B cell (primary cell): ENCODE results near the gene PDE3A. TPM values are rescaled to one million over a fixed set of nuclear protein-coding genes. Genes with fewer than 3 reads are reported as not detected.

Experiments
- ATAC-seq: fragments of 200-7000 bp; cut with Tn5 transposase; one replicate; pipeline ENCODE4 v1.10.0; 2021; ENCODE audit warnings: low read depth, mild to moderate bottlenecking, moderate number of reproducible peaks, moderate library complexity
- CTCF ChIA-PET: fragments of 350-600 bp; sonication (Branson Sonifier 250); formaldehyde crosslinking; loops from one replicate; lab custom pipeline; 2021; ENCODE audit warnings: antibody characterized with exemption, inconsistent platforms; lab: Charles Lee
- POLR2A ChIA-PET: fragments of 350-600 bp; sonication (Branson Sonifier 250); formaldehyde crosslinking; loops from one replicate; lab custom pipeline; 2021; ENCODE audit warnings: antibody characterized with exemption; lab: Charles Lee
- DNase-seq: peaks from one replicate; pipeline ENCODE4 v3.0.0; 2013
- H2AFZ ChIP-seq: 2 replicates; pipeline ENCODE4 v1.6.1; 2012; ENCODE audit warnings: mild to moderate bottlenecking, low read depth, low read length; ENCODE audit not compliant: insufficient read depth, poor library complexity, severe bottlenecking
- H3K27ac ChIP-seq, 2 donors: 1 replicate in 1 of 2; 2 replicates in 1 of 2; pipeline ENCODE4 v1.5.1; 2012 to 2013; ENCODE audit warnings: low read length in 2 of 2, mild to moderate bottlenecking in 2 of 2, moderate library complexity in 1 of 2
- H3K27me3 ChIP-seq, 4 experiments: fragments of 200-600 bp in 1 of 4; sonication (generic) in 1 of 4; replicated peaks in 1 of 4; 1 replicate in 2 of 4; 2 replicates in 2 of 4; pipeline versions ENCODE4 v1.6.1 to v1.7.0; 2013 to 2016; ENCODE audit warnings: low read length in 3 of 4, mild to moderate bottlenecking in 2 of 4, mixed read lengths in 1 of 4, moderate library complexity in 1 of 4; ENCODE audit not compliant: insufficient read depth in 4 of 4, control insufficient read depth in 3 of 4; ENCODE audit errors: control extremely low read depth in 1 of 4
- H3K36me3 ChIP-seq, 2 experiments: replicated peaks in 1 of 2; 1 replicate in 1 of 2; 2 replicates in 1 of 2; pipeline versions ENCODE4 v1.6.1 to v1.7.1; 2013; ENCODE audit warnings: low read length in 1 of 2; ENCODE audit not compliant: insufficient read depth in 2 of 2, control insufficient read depth in 1 of 2; ENCODE audit errors: control extremely low read depth in 1 of 2, extremely low read depth in 1 of 2
- H3K4me1 ChIP-seq, 2 donors: fragments of 200-600 bp in 1 of 2; sonication (generic) in 1 of 2; 1 replicate in 1 of 2; 2 replicates in 1 of 2; pipeline versions ENCODE4 v1.5.1 to v1.6.1; 2013 to 2017; ENCODE audit warnings: low read length in 2 of 2; ENCODE audit not compliant: control insufficient read depth in 2 of 2, insufficient read depth in 2 of 2
- H3K4me2 ChIP-seq: replicated peaks from 2 replicates; pipeline ENCODE3; 2012; ENCODE audit warnings: mild to moderate bottlenecking, low read depth, low read length; ENCODE audit not compliant: poor library complexity, severe bottlenecking
- H3K4me3 ChIP-seq, 5 experiments: fragments of 200-600 bp in 1 of 5; sonication (generic) in 1 of 5; 1 replicate in 3 of 5; 2 replicates in 2 of 5; pipeline versions ENCODE4 v1.5.1 to v1.7.0; 2011 to 2016; ENCODE audit warnings: low read length in 4 of 5, mild to moderate bottlenecking in 4 of 5, low read depth in 2 of 5, control low read depth in 1 of 5, moderate library complexity in 1 of 5; ENCODE audit not compliant: insufficient read depth in 1 of 5; ENCODE audit errors: control extremely low read depth in 1 of 5, extremely low read depth in 1 of 5
- H3K79me2 ChIP-seq: fragments of 200-600 bp; sonication (generic); one replicate; pipeline ENCODE4 v1.6.0; 2016; ENCODE audit warnings: low read length; ENCODE audit not compliant: control insufficient read depth, insufficient read depth
- H3K9ac ChIP-seq: fragments of 200-600 bp; sonication (generic); 2 replicates; pipeline ENCODE4 v1.6.1; 2017; ENCODE audit warnings: mild to moderate bottlenecking, low read length, moderate library complexity
- H3K9me3 ChIP-seq, 3 donors: one replicate each; pipeline versions ENCODE4 v1.6.1 to v1.7.1; 2013; ENCODE audit warnings: low read length in 2 of 3; ENCODE audit not compliant: control insufficient read depth in 2 of 3, insufficient read depth in 1 of 3; ENCODE audit errors: control extremely low read depth in 1 of 3
- H4K20me1 ChIP-seq: 2 replicates; pipeline ENCODE4 v1.6.0; 2012; ENCODE audit warnings: mild to moderate bottlenecking, low read length; ENCODE audit not compliant: insufficient read depth, control insufficient read depth, poor library complexity, severe bottlenecking
- H3K27ac Mint-ChIP-seq: one replicate; pipeline ENCODE4 v1.8.0; 2021; ENCODE audit warnings: mixed read lengths
- H3K27me3 Mint-ChIP-seq: one replicate; pipeline ENCODE4 v1.8.0; 2021; ENCODE audit warnings: mixed read lengths
- H3K4me1 Mint-ChIP-seq: one replicate; pipeline ENCODE4 v1.8.0; 2021; ENCODE audit warnings: mixed read lengths
- H3K4me3 Mint-ChIP-seq: one replicate; pipeline ENCODE4 v1.8.0; 2021; ENCODE audit warnings: mixed read lengths
- H3K9me3 Mint-ChIP-seq: one replicate; pipeline ENCODE4 v1.8.0; 2022; ENCODE audit warnings: mixed read lengths; ENCODE audit not compliant: insufficient read depth
- CTCF ChIP-seq: fragments of 200-600 bp; IDR thresholded peaks from one replicate; pipeline ENCODE4 v1.8.0; 2022; ENCODE audit warnings: antibody characterized with exemption, mild to moderate bottlenecking
- EZH2 ChIP-seq: IDR thresholded peaks from 2 replicates; pipeline ENCODE4 v1.6.1; 2012; ENCODE audit warnings: borderline replicate concordance, low read depth, mild to moderate bottlenecking, moderate library complexity, low read length; ENCODE audit not compliant: insufficient read depth, poor library complexity, severe bottlenecking
- WGBS: methylation state at CpG from one replicate; pipeline ENCODE4 v1.1.5; 2013; ENCODE audit warnings: missing lambda C conversion rate; ENCODE audit not compliant: insufficient coverage; 5-methylcytosine and 5-hydroxymethylcytosine counted together
- intact Hi-C: fragments of 100-400 bp; cut with micrococcal nuclease; formaldehyde crosslinking; loops from one replicate; pipeline ENCODE4 v1.10.0; 2022
- polyA plus RNA-seq: library from polyadenylated mRNA; depleted of rRNA; stranded (reverse); fragments of >200 nt; gene quantifications from 2 replicates; pipeline ENCODE4 v1.2.3, GENCODE V29; 2012
- total RNA-seq, 2 donors: library from RNA; stranded (reverse); fragments of 120-200 nt in 1 of 2; gene quantifications; 1 replicate in 1 of 2; 2 replicates in 1 of 2; pipeline versions ENCODE4 v1.2.3 to v1.2.4, GENCODE V29; 2013 to 2022

The PDE3A gene
- total and polyA plus RNA-seq, 2 donors (not counting 1 experiment from before 2014, with no cell fraction given), result not detected

GRCh38 chr12:20453756-20454310 is 85.5 kb downstream of the PDE3A start:
- TF ChIP-seq CTCF (no peak), EZH2 (no peak)
- H3K27me3 ChIP-seq, result no peaks in the 10 kb centered on the region
- H3K4me1 Mint-ChIP-seq, result no peaks in the 10 kb centered on the region
- no peaks in the 10 kb centered on the region for H3K4me1 ChIP-seq
- no peaks in the 10 kb centered on the region for H3K9me3 Mint-ChIP-seq
- intact Hi-C loops, result no loop called here
- H3K79me2 ChIP-seq, result no peaks in the 10 kb centered on the region
- ATAC-seq, result no peak
- H3K36me3 ChIP-seq, result no peaks in the 10 kb centered on the region
- no peaks in the 10 kb centered on the region for H4K20me1 ChIP-seq
- H3K27ac ChIP-seq, result no peak overlapping the region
- H2AFZ ChIP-seq, result no peak overlapping the region
- CTCF ChIA-PET, result interaction anchor here (0.6 to 1.3 kb wide), 2 partner anchors 9 to 14 kb away, joined by 4 to 5 read pairs; no protein-coding TSS in a partner anchor
- no peak overlapping the region for H3K4me2 ChIP-seq
- no peak overlapping the region for H3K9ac ChIP-seq
- WGBS, result 93% methylated on average over 6 of the region's 6 CpGs
- H3K4me3 ChIP-seq, result no peak overlapping the region
- H3K27ac Mint-ChIP-seq, result no peak overlapping the region
- no peaks in the 10 kb centered on the region for H3K9me3 ChIP-seq
- no peaks in the 10 kb centered on the region for H3K27me3 Mint-ChIP-seq
- no peak for DNase-seq
- POLR2A ChIA-PET, result no interaction called here
- H3K4me3 Mint-ChIP-seq, result no peak overlapping the region

GRCh38 chr12:20455001-20455706 is 86.8 kb downstream of the PDE3A start:
- H3K4me3 ChIP-seq, result no peak overlapping the region
- H3K36me3 ChIP-seq, result no peaks in the 10 kb centered on the region
- no peak overlapping the region for H3K27ac ChIP-seq
- H3K4me2 ChIP-seq, result no peak overlapping the region
- CTCF ChIA-PET, result no interaction called here
- no peak overlapping the region for H3K9ac ChIP-seq
- no peaks in the 10 kb centered on the region for H3K27me3 ChIP-seq
- Mint-ChIP-seq H3K27me3 (no peaks in the 10 kb centered on the region), H3K27ac (no peak overlapping the region), H3K4me1 (no peaks in the 10 kb centered on the region), H3K9me3 (no peaks in the 10 kb centered on the region), H3K4me3 (no peak overlapping the region)
- no peaks in the 10 kb centered on the region for H3K79me2 ChIP-seq
- POLR2A ChIA-PET, result no interaction called here
- H3K4me1 ChIP-seq, result no peaks in the 10 kb centered on the region
- no peak overlapping the region for H2AFZ ChIP-seq
- H4K20me1 ChIP-seq, result no peaks in the 10 kb centered on the region
- ATAC-seq (no peak), DNase-seq (no peak)
- no peak for TF ChIP-seq EZH2
- TF ChIP-seq CTCF, result no peak
- WGBS, result 63% methylated on average over 3 of the region's 4 CpGs
- intact Hi-C loops, result no loop called here
- H3K9me3 ChIP-seq, result no peaks in the 10 kb centered on the region
